LNCaP clone FGC (cell line): ENCODE results near the gene FANCD2.

Source experiments
- DNase-seq: peaks from one replicate; pipeline ENCODE4 v3.0.0-alpha.2; 2011; ENCODE audit warnings: low read depth
- H3K4me3 ChIP-seq: 2 replicates; pipeline ENCODE4 v1.5.1; 2011; ENCODE audit warnings: mild to moderate bottlenecking, low read depth, low read length, control low read depth
- TF ChIP-seq, protein P1 (sequence below): IDR thresholded peaks from 2 replicates; pipeline ENCODE4 v1.5.1; 2012; ENCODE audit warnings: mild to moderate bottlenecking; ENCODE audit not compliant: control insufficient read depth, insufficient read depth; ENCODE audit errors: extremely low read depth

Gene FANCD2

DNA sequence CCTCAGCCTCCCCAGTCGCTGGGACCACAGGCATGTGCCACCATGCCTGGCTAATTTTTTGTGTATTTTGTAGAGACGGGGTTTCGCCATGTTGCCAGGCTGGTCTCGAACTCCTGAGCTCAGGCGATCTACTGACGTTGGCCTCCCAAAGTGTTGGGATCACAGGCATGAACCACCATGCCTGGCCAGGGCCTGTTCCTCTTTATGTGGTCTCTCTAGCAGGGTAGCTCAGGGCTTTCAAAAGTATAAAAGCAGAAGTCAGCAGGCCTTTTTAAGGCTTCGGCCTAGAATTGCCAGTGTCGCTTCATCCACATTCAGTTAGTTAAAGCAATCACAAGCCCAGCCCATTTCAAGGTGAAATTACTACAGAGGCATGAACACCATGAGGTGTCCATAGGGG is 123.0 kb downstream of the FANCD2 start:
- DNase-seq = no peak
- no peak overlapping the region for H3K4me3 ChIP-seq
- TF ChIP-seq, protein P1, sequence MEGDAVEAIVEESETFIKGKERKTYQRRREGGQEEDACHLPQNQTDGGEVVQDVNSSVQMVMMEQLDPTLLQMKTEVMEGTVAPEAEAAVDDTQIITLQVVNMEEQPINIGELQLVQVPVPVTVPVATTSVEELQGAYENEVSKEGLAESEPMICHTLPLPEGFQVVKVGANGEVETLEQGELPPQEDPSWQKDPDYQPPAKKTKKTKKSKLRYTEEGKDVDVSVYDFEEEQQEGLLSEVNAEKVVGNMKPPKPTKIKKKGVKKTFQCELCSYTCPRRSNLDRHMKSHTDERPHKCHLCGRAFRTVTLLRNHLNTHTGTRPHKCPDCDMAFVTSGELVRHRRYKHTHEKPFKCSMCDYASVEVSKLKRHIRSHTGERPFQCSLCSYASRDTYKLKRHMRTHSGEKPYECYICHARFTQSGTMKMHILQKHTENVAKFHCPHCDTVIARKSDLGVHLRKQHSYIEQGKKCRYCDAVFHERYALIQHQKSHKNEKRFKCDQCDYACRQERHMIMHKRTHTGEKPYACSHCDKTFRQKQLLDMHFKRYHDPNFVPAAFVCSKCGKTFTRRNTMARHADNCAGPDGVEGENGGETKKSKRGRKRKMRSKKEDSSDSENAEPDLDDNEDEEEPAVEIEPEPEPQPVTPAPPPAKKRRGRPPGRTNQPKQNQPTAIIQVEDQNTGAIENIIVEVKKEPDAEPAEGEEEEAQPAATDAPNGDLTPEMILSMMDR = no peak

DNA sequence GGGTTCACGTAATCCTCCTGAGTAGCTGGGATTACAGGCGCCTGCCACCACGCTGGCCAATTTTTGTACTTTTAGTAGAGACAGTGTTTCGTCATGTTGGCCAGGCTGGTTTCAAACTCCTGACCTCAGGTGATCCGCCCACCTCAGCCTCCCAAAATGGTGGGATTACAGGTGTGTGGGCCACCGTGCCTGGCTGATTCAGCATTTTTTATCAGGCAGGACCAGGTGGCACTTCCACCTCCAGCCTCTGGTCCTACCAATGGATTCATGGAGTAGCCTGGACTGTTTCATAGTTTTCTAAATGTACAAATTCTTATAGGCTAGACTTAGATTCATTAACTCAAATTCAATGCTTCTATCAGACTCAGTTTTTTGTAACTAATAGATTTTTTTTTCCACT is 124.8 kb downstream of the FANCD2 start:
- TF ChIP-seq, protein P1 = no peak
- H3K4me3 ChIP-seq = no peak overlapping the region
- no peak for DNase-seq
